SU-DHL-6 (cell line): ENCODE results near the gene PTGIS.

Experiments used
- H2AFZ ChIP-seq: fragments of 200-600 bp; sonication (generic); 2 replicates; pipeline ENCODE4 v1.6.1; 2014; ENCODE audit warnings: low read depth, mild to moderate bottlenecking, moderate library complexity, mixed read lengths, antibody characterized with exemption, low read length; ENCODE audit not compliant: severe bottlenecking
- H3F3A ChIP-seq: fragments of 200-600 bp; shearing (Covaris generic); 2 replicates; pipeline ENCODE4 v1.6.0; 2016; ENCODE audit warnings: antibody characterized with exemption, mild to moderate bottlenecking; ENCODE audit not compliant: insufficient read depth
- H3K27ac ChIP-seq: fragments of 200-600 bp; sonication (generic); 2 replicates; pipeline ENCODE4 v1.5.1; 2016; ENCODE audit warnings: low read depth, mild to moderate bottlenecking, low read length, moderate library complexity, mixed read lengths
- H3K27me3 ChIP-seq: fragments of 200-600 bp; sonication (generic), shearing (Covaris generic); 2 replicates; pipeline ENCODE4 v1.6.0; 2014; ENCODE audit warnings: mild to moderate bottlenecking, low read length
- H3K36me3 ChIP-seq: fragments of 200-600 bp; sonication (generic); 2 replicates; pipeline ENCODE4 v1.6.1; 2014; ENCODE audit warnings: mild to moderate bottlenecking, low read length, mixed read lengths
- H3K4me2 ChIP-seq: fragments of 300-600, 200-600 bp; shearing (Covaris generic), sonication (generic); 2 replicates; pipeline ENCODE4 v1.6.0; 2014; ENCODE audit warnings: low read length, low read depth, mild to moderate bottlenecking; ENCODE audit not compliant: poor library complexity, severe bottlenecking
- H3K4me3 ChIP-seq: fragments of 200-600 bp; sonication (generic); 2 replicates; pipeline ENCODE4 v1.5.1; 2014; ENCODE audit warnings: antibody characterized with exemption, low read length, mild to moderate bottlenecking, mixed read lengths; ENCODE audit not compliant: insufficient read depth, poor library complexity, severe bottlenecking
- H3K79me2 ChIP-seq: fragments of 200-600 bp; sonication (generic); 2 replicates; pipeline ENCODE4 v1.6.1; 2014; ENCODE audit warnings: mild to moderate bottlenecking, low read length, moderate library complexity; ENCODE audit not compliant: insufficient read depth
- H3K9ac ChIP-seq: fragments of 200-600 bp; sonication (generic); 2 replicates; pipeline ENCODE4 v1.7.0; 2014; ENCODE audit warnings: mild to moderate bottlenecking, low read length
- H3K9me2 ChIP-seq: fragments of 200-600 bp; sonication (generic); replicated peaks from 2 replicates; pipeline ENCODE4 v1.6.1; 2014; ENCODE audit warnings: low read length; ENCODE audit not compliant: insufficient read depth
- H3K9me3 ChIP-seq: fragments of 200-600 bp; sonication (generic); 2 replicates; pipeline ENCODE4 v1.6.1; 2014; ENCODE audit warnings: low read length, mixed read lengths; ENCODE audit not compliant: insufficient read depth
- H4K20me1 ChIP-seq: fragments of 200-600 bp; sonication (generic); 2 replicates; pipeline ENCODE4 v1.6.1; 2014; ENCODE audit warnings: low read depth, mild to moderate bottlenecking, antibody characterized with exemption, low read length, moderate library complexity, mixed read lengths
- EZH2phosphoT487 ChIP-seq: fragments of 200-600 bp; sonication (generic), shearing (Covaris generic); conservative IDR thresholded peaks from 2 replicates; pipeline ENCODE4 v1.6.1; 2018; ENCODE audit warnings: mild to moderate bottlenecking, antibody characterized with exemption, low read length, moderate library complexity, mixed read lengths
- TF ChIP-seq, protein P1 (sequence below): fragments of 200-600 bp; sonication (generic); IDR thresholded peaks from one replicate; pipeline ENCODE4 v1.5.1; 2017; ENCODE audit warnings: antibody characterized with exemption, mild to moderate bottlenecking, low read length, moderate library complexity; ENCODE audit not compliant: insufficient read depth, poor library complexity, severe bottlenecking

Gene PTGIS

DNA sequence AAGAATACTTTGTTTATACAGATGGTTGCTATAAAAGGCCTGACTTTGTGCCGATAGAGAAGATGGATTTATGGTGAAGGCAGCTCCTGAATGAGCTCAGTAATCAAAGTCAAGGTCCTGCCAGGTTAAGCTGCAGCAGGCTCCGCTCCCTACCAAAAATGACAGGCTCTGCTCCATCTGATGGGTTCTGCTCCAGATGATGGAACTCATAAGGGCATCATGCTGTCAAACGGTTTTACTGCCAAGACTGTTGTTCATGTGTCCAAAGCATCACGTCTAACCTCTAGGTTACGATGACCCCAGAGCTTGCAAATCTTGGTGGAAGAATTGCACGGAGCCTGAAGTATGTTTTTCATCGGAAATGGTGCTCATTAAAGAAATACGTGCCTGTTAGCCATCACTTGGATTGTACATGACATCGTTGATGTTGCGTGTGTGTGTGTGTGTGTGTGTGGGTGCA is 19.2 kb upstream of the PTGIS start:
- Histone ChIP-seq H3F3A (no peaks in the 10 kb centered on the region), H3K27ac (no peak overlapping the region), H2AFZ (no peak overlapping the region), H3K9ac (no peak overlapping the region), H4K20me1 (no peaks in the 10 kb centered on the region), H3K36me3 (no peaks in the 10 kb centered on the region), H3K79me2 (no peaks in the 10 kb centered on the region), H3K9me3 (no peaks in the 10 kb centered on the region), H3K27me3 (no peaks in the 10 kb centered on the region), H3K4me2 (no peak overlapping the region), H3K9me2 (no peaks in the 10 kb centered on the region), H3K4me3 (no peak overlapping the region)
- no peak for TF ChIP-seq EZH2phosphoT487
- TF ChIP-seq, protein P1, sequence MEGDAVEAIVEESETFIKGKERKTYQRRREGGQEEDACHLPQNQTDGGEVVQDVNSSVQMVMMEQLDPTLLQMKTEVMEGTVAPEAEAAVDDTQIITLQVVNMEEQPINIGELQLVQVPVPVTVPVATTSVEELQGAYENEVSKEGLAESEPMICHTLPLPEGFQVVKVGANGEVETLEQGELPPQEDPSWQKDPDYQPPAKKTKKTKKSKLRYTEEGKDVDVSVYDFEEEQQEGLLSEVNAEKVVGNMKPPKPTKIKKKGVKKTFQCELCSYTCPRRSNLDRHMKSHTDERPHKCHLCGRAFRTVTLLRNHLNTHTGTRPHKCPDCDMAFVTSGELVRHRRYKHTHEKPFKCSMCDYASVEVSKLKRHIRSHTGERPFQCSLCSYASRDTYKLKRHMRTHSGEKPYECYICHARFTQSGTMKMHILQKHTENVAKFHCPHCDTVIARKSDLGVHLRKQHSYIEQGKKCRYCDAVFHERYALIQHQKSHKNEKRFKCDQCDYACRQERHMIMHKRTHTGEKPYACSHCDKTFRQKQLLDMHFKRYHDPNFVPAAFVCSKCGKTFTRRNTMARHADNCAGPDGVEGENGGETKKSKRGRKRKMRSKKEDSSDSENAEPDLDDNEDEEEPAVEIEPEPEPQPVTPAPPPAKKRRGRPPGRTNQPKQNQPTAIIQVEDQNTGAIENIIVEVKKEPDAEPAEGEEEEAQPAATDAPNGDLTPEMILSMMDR, result no peak

DNA sequence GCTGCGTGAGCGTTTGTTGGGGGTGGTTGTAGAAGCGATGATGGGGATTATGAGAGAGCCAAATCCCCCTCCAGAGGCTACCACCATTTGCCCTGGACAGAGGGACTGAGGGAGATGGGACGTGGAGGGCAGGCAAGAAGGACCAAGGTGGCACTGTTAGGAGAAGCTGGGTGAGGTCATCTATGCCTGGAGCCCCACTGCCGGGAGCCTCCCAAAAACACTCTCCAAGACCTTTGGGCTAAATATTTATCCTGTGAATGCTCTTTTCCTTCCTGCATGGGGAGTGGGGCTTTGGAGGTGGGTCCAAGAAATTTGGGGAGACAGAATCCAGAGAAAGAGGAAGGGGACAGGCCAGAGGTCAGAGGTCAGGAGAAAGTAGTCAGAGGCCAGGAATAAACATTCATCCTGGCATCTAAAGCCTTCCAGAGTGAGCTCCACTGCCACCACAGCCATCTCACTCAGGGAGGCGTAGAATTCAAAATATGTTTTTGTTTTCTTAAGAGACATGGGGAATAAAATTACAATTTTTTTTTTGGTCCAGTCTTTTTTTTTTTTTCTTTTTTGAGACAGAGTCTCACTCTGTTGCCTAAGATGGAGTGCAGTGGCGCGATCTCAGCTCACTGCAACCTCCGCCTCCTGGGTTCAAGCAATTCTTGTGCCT is 17.8 kb upstream of the PTGIS start:
- H3F3A ChIP-seq, result no peaks in the 10 kb centered on the region
- H3K9ac ChIP-seq, result no peak overlapping the region
- H3K27ac ChIP-seq, result no peak overlapping the region
- no peak overlapping the region for H3K4me2 ChIP-seq
- H3K27me3 ChIP-seq, result no peaks in the 10 kb centered on the region
- H3K4me3 ChIP-seq, result no peak overlapping the region
- no peak overlapping the region for H2AFZ ChIP-seq
- H3K36me3 ChIP-seq, result no peaks in the 10 kb centered on the region
- no peaks in the 10 kb centered on the region for H3K9me3 ChIP-seq
- no peaks in the 10 kb centered on the region for H4K20me1 ChIP-seq
- H3K9me2 ChIP-seq, result no peaks in the 10 kb centered on the region
- no peak for TF ChIP-seq EZH2phosphoT487
- H3K79me2 ChIP-seq, result no peaks in the 10 kb centered on the region

GRCh38 chr20:49584418-49585382 is 16.8 kb upstream of the PTGIS start:
- Histone ChIP-seq H3K36me3 (no peaks in the 10 kb centered on the region), H3K4me2 (no peak overlapping the region), H3F3A (no peaks in the 10 kb centered on the region), H3K4me3 (no peak overlapping the region), H3K27me3 (no peaks in the 10 kb centered on the region), H3K9ac (no peak overlapping the region), H3K79me2 (no peaks in the 10 kb centered on the region), H3K27ac (no peak overlapping the region), H2AFZ (no peak overlapping the region), H3K9me3 (no peaks in the 10 kb centered on the region), H4K20me1 (no peaks in the 10 kb centered on the region), H3K9me2 (no peaks in the 10 kb centered on the region)
- TF ChIP-seq, protein P1, result no peak
- TF ChIP-seq EZH2phosphoT487, result no peak
